NCI-H748 (cell line): Measurements from ENCODE around the gene UGT1A10.
"Not testable (repeated sequence)": the region's sequence is repeated elsewhere in the genome, so short reads cannot be mapped to it uniquely, and the experiment has no call there.

Source experiments
- DNase-seq: peaks from one replicate; lab custom pipeline; 2025; ENCODE audit not compliant: unreplicated experiment; lab: John Stamatoyannopoulos, UW

UGT1A10 gene

GRCh38 chr2:233636306-233636705 lies at the start of gene UGT1A10:
UGT1A10 (plus strand) TSS chr2:233636448; CDS start chr2:233636523, 75 bp downstream.
- DNase-seq, result not testable (repeated sequence)

GRCh38 chr2:233588400-233588799 lies 47.8 kb upstream of the UGT1A10 start:
- no peak for DNase-seq

- DNase-seq, result not testable (repeated sequence)
Observed at GRCh38 chr2:233592706-233593105, 43.5 kb upstream of the UGT1A10 start.

DNA sequence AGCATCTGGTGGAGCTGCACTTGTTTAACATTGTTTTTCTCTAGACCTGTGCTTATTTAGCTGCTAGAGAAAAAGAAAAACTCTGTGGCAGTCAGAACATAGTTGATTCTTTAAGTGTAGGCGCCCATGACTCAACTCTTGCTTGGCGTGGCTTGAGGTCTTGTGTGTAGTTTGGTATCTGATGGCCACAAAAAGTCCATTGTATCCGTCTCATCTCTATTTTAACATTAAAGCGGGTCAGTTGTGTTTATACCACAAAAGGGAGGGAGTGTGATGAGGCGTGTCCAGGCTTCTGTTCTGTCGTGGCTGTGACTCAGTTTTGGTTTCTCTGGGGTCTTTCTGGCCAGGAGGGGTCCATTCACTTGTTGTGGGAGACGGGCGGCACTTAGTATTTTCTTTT lies 43.0 kb upstream of the UGT1A10 start:
- no peak for DNase-seq

GRCh38 chr2:233597522-233597921 lies 38.7 kb upstream of the UGT1A10 start:
- DNase-seq, result peak; percentile 28

- DNase-seq, result peak; percentile 42
Observed at GRCh38 chr2:233598952-233599351, 37.3 kb upstream of the UGT1A10 start.

DNA sequence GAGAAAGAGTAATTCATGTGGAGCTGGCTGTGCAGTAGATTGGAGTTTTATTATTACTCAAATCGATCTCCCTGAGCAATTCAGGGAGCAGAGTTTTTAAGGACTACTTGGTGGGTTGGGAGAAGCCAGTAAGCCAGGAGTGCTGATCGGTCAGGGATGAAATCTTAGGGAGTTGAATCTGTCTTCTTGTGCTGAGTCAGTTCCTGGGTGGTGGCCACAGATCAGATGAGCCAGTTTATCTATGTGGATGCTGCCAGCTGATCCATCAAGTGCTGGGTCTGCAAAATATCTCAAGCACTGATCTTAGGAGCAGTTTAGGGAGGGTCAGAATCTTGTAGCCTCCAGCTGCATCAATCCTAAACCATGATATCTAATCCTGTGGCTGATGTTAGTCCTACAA lies 35.9 kb upstream of the UGT1A10 start:
- no peak for DNase-seq

DNA sequence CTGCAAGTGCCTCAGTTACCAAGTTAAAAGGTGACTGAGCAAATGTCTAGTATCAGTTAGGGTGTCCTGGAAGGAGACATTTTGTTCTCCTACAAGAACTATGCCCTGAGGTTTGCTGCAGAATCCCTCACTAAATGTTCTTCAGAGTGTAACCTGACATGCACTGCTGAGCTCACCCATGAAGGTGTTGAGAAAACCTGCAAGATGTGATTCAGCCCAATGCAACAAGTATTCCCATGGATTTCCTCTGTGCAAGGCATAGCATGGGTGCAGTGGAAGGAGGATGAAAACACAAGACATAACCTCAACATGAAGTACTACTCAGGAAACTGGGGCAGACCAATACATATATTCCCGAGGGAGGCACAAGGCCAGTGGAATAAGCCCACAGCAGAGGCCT lies 34.2 kb upstream of the UGT1A10 start:
- DNase-seq, result no peak

DNA sequence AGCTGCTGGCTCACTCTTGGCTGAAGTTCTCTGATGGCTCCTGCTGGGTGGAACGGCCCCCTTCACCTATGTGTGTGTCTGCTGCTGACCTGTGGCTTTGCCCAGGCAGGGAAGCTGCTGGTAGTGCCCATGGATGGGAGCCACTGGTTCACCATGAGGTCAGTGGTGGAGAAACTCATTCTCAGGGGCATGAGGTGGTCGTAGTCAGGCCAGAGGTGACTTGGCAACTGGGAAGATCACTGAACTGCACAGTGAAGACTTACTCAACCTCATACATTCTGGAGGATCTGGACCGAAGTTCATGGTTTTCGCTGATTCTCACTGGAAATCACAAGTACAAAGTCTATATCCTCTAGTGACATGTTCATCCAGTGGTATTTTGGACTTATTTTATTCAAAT lies 32.7 kb upstream of the UGT1A10 start:
- no peak for DNase-seq

- DNase-seq, result no peak
Observed at GRCh38 chr2:233604826-233605225, 31.4 kb upstream of the UGT1A10 start.

- no peak for DNase-seq
Observed at GRCh38 chr2:233605680-233606079, 30.6 kb upstream of the UGT1A10 start.

- DNase-seq, result no peak
Observed at GRCh38 chr2:233611284-233611683, 25.0 kb upstream of the UGT1A10 start.

DNA sequence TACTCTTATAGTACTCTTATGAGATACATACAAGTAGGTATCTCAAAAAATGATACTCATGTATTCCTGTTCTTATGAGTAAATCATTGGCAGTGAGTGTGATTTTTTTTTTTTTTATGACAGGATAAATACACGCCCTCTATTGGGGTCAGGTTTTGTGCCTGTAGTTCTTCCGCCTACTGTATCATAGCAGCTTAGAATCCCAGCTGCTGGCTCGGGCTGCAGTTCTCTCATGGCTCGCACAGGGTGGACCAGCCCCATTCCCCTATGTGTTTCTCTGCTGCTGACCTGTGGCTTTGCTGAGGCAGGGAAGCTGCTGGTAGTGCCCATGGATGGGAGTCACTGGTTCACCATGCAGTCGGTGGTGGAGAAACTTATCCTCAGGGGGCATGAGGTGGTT lies 18.8 kb upstream of the UGT1A10 start, which contains the start of gene UGT1A8:
Gene UGT1A8, plus strand, starts transcription at position 158 of the 400 bp plus-strand sequence. Its CDS starts 75 bp downstream, at position 233.
- DNase-seq, result not testable (repeated sequence)

DNA sequence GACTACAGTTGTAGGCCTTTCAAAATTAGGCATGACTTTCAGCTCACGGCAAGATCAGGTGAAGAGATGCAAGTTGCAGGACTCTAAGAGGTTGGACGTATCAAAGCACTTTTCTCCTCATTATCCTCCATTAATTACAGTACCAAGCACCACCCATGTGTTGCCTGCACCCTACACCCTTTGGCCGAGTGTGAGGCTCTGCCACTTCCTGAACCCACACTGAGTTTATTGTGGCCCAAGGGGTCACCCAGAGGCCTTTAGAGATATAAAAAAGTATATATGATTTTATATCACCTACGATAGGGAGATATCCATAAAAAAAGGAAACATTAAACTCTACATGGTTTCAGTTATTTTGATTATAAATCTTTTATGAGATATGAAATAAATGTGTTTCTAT lies 16.0 kb upstream of the UGT1A10 start:
- DNase-seq, result no peak

DNA sequence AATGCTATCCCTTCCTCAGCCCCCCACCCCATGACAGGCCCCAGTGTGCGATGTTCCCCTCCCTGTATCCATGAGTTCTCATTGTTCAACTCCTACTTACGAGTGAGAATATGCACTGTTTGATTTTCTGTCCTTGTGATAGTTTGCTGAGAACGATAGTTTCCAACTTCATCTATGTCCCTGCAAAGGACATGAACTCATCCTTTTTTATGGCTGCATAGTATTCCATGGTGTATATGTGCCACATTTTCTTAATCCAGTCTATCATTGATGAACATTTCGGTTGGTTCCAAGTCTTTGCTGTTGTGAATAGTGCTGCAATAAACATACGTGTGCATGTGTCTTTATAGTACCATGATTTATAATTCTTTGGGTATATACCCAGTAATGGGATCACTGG lies 14.4 kb upstream of the UGT1A10 start:
- DNase-seq, result not testable (repeated sequence)

DNA sequence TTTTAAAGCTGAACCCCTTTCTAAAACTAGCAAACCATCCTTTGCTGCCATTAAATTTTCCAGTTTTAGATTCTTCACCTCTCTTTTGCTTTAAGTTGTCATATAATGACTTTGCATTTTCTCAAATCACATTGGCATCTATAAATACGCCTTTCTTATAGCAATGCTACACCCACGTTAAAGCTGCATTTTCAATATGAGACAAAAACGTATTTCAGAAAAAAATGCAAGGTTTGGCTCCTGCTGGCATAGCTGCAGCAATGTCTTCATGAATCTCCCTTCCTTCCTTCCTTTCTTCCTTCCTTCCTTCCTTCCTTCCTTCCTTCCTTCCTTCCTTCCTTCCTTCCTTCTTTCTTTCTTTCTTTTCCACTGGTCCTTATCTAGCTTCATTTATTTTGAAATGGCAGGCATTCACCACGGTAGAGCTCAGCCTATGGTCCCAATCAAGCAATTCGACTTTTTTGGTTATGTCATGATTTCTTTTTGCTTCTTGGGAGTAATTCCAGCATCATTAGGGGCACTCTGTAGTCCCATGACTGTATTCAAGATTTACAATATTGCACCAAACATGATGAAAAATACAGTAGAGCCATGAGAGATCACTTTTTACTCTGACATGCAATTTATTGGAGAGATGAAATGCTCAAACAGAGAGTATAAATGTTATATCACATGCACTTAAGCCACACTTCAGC lies 8.8 kb upstream of the UGT1A10 start:
- no peak for DNase-seq

DNA sequence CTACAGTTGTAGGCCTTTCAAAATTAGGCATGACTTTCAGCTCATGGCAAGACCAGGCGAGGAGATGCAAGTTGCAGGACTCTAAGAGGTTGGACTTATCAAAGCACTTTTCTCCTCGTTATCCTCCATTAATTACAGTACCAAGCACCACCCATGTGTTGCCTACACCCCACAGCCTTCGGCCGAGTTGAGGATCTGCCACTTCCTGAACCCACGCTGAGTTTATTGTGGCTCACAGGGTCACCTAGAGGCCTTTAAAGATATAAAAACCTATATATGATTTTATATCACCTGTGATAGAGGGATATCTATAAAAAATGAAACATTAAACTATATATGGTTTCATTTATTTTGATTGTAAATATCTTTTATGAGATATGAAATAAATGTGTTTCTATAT lies 2.6 kb downstream of the UGT1A10 start:
- DNase-seq, result no peak

GRCh38 chr2:233639860-233640259 lies 3.6 kb downstream of the UGT1A10 start:
- DNase-seq, result no peak

GRCh38 chr2:233643128-233643527 lies 6.9 kb downstream of the UGT1A10 start:
- DNase-seq, result no peak

DNA sequence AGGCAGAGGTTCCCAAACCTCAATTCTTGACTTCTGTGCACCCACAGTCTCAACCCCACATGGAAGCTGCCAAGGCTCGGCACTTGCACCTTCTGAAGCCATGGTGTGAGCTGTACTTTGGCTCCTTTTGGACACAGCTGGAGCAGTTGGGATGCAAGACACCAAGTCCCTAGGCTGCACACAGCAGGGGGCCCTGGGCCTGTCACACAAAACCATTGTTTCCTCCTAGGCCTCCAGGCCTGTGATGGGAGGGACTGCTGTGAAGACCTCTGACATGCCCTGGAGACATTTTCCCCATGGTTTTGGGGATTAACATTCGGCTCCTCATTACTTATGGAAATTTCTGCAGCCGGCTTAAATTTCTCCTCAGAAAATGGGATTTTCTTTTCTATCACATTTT lies 9.8 kb downstream of the UGT1A10 start:
- not testable (repeated sequence) for DNase-seq

DNA sequence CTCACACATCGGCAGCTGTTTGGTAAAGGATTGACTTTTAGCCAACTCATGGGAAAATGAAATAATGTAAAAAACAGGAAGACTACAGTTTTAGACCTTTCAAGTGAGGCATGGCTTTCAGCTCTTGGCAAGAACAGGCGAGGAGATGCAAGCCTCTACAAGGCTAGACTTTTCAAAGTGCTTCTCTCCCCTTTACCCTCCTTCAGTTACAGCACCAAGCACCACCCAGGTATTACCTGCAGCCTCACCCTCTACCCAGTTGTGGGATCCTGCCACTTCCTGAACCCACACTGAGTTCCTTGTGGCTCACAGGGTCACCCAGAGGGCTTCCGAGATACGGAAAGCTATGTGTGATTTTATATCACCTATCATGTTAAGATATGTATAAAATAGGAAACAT lies 14.7 kb downstream of the UGT1A10 start:
- no peak for DNase-seq

DNA sequence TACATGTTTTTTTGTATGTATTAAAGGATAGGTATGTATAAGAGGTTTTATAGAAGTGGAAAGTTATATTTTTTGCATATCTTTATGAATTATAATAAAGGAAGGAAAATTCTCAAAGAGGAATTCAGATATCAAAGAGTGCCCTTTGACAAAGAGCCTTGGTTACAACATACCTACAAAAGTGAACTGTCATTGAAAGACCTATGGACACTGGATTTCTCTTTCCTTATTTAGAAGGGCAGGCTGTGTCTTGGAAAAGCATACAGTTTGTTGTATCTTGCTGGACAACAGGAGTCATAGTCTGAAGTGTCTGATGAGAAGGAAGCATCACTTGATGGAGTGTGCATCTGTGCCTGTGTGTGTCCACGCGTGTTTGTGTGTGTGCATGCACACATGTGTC lies 15.2 kb downstream of the UGT1A10 start:
- no peak for DNase-seq

- DNase-seq, result no peak
Observed at GRCh38 chr2:233654501-233654900, 18.3 kb downstream of the UGT1A10 start.
